GM12872 (cell line): ENCODE data around the gene TACR2.

Experiments
- TF ChIP-seq, protein P1 (sequence below): IDR thresholded peaks from 3 replicates; pipeline ENCODE4 v1.5.1; 2011; ENCODE audit warnings: low read depth, mild to moderate bottlenecking, low read length, moderate library complexity; ENCODE audit not compliant: insufficient read depth

Gene TACR2

DNA sequence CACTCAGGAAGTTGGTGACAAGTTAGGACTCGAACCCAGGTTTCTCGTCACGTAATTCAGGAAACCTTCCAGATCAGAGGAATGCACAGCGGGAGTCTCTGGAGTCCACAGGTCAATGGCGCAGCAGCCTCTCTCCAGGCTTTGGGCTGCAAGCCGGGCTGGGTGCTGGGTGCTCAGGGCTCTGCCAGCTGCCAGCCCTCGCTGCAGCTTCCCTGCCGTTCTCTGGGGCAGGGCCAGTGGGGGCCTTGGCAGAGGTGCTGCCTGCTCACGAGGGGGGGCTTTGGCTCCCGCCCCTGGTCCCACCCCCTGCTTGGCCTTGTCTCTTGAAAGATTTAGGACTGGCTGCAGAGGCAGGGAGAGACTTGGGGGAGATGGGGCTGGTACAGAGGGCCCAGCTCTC lies at the start of gene TACR2:
Gene TACR2, minus strand, starts transcription at position 224 of the 400 bp plus-strand sequence. CDS start 595 bp downstream, outside the sequence.
- TF ChIP-seq, protein P1, sequence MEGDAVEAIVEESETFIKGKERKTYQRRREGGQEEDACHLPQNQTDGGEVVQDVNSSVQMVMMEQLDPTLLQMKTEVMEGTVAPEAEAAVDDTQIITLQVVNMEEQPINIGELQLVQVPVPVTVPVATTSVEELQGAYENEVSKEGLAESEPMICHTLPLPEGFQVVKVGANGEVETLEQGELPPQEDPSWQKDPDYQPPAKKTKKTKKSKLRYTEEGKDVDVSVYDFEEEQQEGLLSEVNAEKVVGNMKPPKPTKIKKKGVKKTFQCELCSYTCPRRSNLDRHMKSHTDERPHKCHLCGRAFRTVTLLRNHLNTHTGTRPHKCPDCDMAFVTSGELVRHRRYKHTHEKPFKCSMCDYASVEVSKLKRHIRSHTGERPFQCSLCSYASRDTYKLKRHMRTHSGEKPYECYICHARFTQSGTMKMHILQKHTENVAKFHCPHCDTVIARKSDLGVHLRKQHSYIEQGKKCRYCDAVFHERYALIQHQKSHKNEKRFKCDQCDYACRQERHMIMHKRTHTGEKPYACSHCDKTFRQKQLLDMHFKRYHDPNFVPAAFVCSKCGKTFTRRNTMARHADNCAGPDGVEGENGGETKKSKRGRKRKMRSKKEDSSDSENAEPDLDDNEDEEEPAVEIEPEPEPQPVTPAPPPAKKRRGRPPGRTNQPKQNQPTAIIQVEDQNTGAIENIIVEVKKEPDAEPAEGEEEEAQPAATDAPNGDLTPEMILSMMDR = no peak

DNA sequence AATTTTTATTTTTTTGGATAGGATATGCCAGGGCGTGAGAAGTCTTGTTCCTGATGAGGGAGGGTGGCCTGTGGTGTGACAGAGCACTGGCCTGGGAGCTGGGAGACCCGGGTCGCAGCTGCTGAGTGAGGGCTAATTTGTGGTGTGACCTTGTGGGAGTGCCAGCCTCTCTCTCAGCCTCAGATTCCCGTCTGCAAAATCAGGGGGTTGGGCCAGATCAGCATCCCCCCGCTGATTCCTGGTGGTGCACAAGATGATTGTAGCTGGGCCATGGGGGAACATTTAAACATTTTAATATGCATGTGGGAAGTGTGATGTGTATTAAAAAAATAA lies 49.4 kb upstream of the TACR2 start:
- TF ChIP-seq, protein P1 = no peak

DNA sequence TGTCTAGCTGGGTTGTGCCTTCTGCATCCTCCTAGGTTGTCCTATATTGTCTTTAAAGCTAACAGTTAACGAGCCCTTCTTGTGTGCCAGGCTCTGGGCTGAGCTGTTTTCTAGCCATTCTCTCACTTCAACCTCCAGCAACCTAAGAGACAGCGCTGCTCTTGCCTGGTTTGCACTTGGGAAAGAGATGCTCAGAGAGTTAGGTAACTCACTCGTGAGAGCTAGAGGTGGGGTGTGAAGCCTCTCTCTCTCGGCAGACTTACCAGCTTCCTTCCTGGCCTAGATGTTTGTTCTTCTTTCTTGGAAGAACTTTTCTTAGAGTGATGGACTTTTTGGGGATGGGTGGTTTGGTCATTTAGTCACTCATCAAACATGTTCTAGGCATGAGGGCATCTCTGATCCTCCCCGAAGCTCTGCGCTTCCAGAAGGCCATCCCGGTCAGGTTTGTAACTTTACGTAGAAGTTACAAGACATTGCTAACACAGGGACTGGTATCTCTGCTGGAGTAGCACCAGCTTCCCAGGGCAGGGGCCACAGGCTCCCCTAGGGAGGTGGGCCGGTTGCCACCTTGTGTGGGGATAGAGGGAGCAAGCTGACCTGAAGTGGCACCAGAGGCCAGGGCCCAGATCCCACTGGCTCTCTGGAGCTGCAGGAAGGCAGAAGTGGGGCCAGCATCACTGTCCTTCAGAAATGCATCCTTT lies 48.9 kb upstream of the TACR2 start:
- TF ChIP-seq, protein P1 = no peak

DNA sequence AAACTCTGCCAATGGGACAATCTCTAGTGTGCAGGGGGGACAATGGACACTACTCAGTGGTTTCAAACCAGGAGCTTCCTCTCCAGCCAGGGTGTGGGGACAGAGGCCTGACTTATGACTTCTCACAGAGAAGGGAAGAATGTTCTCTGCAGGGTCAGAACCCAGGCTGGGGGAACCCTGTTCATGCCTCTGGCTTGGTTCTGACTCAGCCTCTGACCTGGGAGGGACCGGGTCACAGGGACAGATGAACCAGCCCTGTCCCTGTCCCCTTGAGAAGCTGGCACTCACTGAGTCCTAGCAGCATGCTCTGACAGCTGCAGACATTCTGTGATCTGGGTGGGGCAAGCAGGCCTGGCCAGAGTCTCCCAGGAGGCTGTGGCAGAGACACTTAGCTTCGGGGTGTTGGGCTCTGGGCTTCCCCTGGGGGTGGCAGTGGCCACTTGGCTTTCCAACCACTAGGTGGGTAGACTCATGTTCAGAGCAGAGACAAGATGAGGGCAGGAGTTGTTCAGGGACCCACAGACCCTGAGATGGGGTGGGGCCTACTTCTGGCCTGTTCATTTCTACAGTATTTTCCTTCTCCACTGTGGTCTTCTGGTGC lies 48.2 kb upstream of the TACR2 start:
- TF ChIP-seq, protein P1 = no peak

DNA sequence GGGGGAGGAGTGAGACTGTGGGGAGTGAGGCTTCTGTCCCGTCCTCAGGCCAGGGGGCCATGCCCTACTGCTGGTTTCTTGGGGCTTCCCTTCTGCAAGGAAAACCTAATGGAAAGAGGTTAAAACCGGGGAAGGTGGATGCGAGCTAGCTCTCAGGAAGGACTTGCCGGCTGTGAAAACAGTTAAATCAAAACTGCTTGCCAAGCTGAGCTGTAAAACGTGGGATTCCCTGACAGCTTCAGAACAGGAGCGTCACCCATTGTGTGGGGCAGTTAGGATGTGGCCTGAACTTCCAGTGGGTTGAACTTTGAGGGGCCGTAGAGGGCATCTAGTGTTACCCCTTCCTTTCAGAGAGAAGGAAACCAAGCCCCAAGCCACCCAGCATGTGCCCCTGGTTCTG lies 47.7 kb upstream of the TACR2 start:
- TF ChIP-seq, protein P1 = no peak

DNA sequence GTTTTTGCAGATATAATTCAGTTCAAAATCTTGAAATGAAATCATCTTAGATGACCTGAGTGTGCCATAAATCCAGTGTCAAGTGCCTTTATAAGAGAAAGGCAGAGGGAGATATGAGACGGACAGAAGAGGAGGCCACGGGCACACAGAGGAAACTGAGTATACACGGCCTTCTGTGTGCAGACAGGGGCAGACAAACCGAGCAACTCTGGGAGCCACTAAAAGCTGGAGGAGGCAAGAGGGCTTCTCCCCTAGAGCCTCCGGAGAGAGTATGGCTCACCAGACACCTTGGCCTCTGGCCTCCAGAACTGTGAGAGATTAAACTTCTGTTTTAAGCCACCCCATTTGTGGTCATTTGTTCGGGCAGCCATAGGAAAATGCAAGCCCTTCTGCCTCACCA lies 47.2 kb upstream of the TACR2 start:
- TF ChIP-seq, protein P1 = no peak

DNA sequence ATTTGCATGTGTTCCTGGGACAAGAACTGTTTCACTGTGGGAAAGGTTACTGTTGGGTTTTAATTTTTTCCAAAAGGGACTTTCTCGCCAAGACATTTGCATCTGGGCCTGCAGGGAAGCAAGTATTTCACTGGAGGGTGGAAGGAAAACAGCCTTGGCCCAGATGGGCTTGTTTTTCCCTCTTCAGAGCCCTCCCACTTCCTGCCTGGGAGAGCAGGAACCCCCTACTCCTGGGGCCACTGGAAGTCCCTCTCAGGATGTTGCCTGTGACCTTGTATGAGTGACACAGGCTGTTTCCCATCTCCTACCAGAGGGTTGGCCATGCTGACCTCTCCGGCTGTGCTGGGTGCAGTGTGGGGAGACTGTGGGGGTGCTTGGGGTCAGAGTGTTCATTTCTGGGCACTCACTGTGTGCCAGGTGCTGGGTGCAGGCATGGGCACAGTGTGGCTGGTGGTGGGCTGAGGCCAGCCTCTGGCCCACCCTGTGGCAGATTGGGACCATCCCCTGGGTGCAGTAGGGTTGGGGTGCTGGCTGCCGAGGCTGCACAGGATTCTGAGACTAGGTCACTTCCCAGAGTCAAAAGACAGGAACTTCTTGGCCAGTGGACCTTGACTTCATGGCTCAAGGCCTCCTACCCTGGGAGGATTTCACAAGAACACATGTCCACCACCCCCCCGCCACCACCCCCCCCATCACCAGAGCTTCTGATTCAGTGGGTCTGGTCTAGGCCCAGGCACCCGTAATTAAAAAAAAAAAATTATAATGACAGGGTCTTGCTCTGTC lies 44.7 kb upstream of the TACR2 start:
- TF ChIP-seq, protein P1 = no peak
